K562 treated with DMSO at 1 percent for 4 hours (cell line): ENCODE measurements around the gene NR2C2AP. TPM values are rescaled to one million over a fixed set of nuclear protein-coding genes. Genes with fewer than 3 reads are reported as not detected.

Experiments used
- total RNA-seq: library from RNA; unstranded; fragments of 300-600 nt; gene quantifications from 2 replicates; pipeline ENCODE4 v1.2.3, GENCODE V29; 2022; ENCODE audit not compliant: insufficient read depth

The NR2C2AP gene
- 12.3 and 18.1 TPM in 2 replicates for total RNA-seq

GRCh38 chr19:19203012-19203856, at the start of gene NR2C2AP:
Gene NR2C2AP (minus strand): TSS chr19:19203414. CDS start chr19:19203060, 354 bp downstream.

DNA sequence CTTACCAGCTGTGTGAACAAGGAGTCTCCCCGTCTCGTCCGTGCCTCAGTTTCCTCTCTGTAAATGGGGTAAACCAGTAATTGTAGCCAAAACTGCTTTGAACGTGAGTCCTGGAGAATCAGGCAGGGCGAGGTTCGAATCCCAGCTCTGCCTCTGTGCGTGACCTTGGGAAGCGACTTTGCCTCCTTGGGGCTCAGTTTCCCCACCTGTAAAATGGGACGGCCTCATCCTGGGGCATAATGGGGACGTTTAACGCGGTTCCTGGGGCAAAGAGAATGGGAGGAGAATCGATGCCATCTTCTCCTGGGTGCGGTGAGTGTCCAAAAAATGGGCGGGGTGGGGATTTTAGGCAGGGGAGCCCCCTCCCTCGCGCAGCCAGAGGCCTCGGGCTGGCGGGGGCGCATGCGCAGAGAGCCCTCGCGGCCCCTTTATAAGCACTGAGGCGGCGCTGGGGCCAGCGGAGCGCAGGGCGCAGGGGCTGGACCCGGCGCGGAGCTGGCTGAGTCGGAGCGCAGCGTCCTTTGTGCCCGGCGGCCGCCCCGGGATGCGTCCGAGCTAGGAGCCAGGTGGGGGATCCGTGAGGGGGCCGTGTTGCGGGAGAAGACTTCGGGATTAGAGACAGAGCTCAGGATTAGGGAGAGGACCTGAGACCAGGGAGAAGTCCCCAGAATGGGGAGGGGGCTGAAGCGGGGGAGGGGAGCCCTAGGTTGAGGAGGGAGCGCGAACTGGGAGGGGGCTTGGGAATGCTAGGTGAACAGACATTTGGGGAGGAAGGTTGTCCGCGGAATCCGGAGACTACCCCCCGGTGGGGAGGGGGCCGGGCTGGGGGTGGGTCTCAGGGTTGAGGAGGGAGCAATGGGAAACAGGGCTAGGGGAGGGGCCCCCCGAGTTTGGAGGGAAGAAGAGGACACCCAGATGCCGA, 8.5 kb upstream of the NR2C2AP start, which contains the start of gene NCAN:
Gene NCAN (plus strand): TSS at position 460 of the 922 bp plus-strand sequence. CDS start 4,996 bp downstream, outside the sequence.

DNA sequence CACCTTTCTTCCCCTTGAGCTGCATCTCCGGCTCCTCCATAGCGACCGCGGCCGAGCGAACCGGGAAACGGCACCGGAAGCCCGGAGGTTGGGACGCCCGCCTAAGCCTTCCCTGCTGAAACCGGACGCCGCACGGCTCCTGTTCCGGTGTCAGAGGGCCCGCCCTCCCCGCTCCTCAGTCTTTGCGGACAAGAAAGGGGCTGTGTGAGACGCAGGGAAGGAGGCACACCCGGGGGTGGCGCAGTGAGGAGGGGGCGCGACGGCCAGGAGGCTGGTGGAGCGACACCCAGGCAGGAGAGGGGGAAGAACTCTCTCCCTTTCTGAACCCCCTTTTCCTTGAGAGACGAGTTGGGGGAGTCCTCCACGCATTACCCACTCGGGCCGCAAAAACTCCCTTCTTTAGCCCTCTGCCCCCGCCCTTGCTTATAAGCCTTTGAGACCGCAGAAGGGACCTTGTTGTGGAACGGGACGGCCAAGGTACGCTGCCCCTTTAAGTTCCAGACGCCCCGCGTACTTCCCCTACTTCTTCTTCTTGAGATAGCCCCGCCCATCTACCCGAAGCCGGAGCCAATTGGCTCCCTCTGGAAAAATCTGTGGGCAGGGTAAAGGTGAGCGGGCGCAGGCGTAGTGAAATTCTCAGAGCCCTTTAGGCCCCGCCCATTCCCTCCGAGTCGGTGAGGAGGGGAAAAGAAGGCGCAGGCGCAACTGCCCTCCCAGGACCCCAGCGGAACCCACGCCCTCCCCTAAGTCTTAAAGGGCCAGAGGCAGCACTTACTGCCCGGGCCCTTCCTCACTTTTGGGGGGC, 10.9 kb downstream of the NR2C2AP start, which contains the start of the genes BORCS8 and RFXANK:
Gene BORCS8 (minus strand): TSS at position 75 of the 805 bp plus-strand sequence. CDS start 35 bp downstream, at position 40.
Gene RFXANK (plus strand): TSS at position 181 of the 805 bp plus-strand sequence. CDS start 1,689 bp downstream, outside the sequence.

GRCh38 chr19:19170053-19170872, 33.0 kb downstream of the NR2C2AP start, which contains the start of gene MEF2B:
Gene MEF2B (minus strand): TSS chr19:19170263. CDS start chr19:19150735, 19,528 bp downstream.

Other genes with a start within 250 kb of the NR2C2AP start
- gene SUGP2, start 169.9 kb downstream of the NR2C2AP start, total RNA-seq = 53.2 and 71.3 TPM in 2 replicates
- gene ARMC6, start 169.8 kb downstream of the NR2C2AP start, total RNA-seq = 33.5 and 46.5 TPM in 2 replicates
- gene SLC25A42, start 139.4 kb downstream of the NR2C2AP start, total RNA-seq = 20.4 and 26.7 TPM in 2 replicates
- gene TMEM161A, start 64.9 kb downstream of the NR2C2AP start, total RNA-seq = 38.7 and 41.5 TPM in 2 replicates
- 10.8 and 12.1 TPM in 2 replicates for gene MEF2B, start 33.2 kb downstream of the NR2C2AP start, total RNA-seq
- gene BORCS8, start 11.3 kb downstream of the NR2C2AP start, total RNA-seq = 9.9 and 14.2 TPM in 2 replicates
- 148 and 160 TPM in 2 replicates for gene RFXANK, start 11.2 kb downstream of the NR2C2AP start, total RNA-seq
- not detected in 2 replicates for gene NCAN, start 8.5 kb upstream of the NR2C2AP start, total RNA-seq
- not detected in 2 replicates for gene TM6SF2, start 69.9 kb upstream of the NR2C2AP start, total RNA-seq
- gene SUGP1, start 117.1 kb upstream of the NR2C2AP start, total RNA-seq = 36.1 and 51.6 TPM in 2 replicates
- 30.0 and 33.5 TPM in 2 replicates for gene MAU2, start 117.4 kb upstream of the NR2C2AP start, total RNA-seq
- gene GATAD2A, start 202.3 kb upstream of the NR2C2AP start, total RNA-seq = 53.4 and 59.7 TPM in 2 replicates